Measurements from ENCODE around the gene LDB2. TPM values are rescaled to one million over a fixed set of nuclear protein-coding genes. Genes with fewer than 3 reads are reported as not detected.

LDB2 gene
- total RNA-seq, 1 donor = 18.8 TPM

DNA sequence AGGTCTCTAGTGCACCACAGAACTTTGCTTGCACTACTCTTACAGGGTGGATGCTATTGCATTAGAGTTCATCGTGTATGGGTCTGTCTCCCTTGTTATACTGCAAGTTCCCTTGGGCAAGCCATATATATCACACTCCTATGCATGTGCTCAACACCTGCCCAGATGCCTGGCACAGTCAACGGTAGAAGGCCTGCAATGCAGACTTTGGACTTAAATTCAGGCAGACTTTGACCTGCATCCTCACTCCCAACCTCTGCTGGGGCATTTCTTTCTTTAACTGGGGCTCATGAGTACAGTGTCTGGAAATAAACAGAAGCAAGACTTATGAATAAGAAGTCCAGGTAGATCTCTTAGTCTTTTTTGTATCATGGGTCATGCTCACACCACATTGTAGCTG is 148.2 kb downstream of the LDB2 start:
- H4K20me1 ChIP-seq (ENCODE audit: insufficient read depth, low read length) = no peaks in the 10 kb centered on the region
- H3K4me2 ChIP-seq (ENCODE audit: insufficient read depth, low read length) = no peak overlapping the region
- DNase-seq (ENCODE audit: insufficient read length, low spot score, missing footprints) = no peak

GRCh38 chr4:16745887-16746286 is 152.6 kb downstream of the LDB2 start:
- H4K20me1 ChIP-seq (ENCODE audit: insufficient read depth, low read length) = no peaks in the 10 kb centered on the region
- no peak overlapping the region for H3K4me2 ChIP-seq (ENCODE audit: insufficient read depth, low read length)
- peaks cover 8% of the 10 kb centered on the region for H3K4me1 ChIP-seq (ENCODE audit: insufficient read depth, low read length)
- no peaks in the 10 kb centered on the region for H3K79me2 ChIP-seq (ENCODE audit: insufficient read depth, low read length)
- H3K27ac ChIP-seq (ENCODE audit: low read depth, low read length) = no peak overlapping the region
- TF ChIP-seq, protein P1, sequence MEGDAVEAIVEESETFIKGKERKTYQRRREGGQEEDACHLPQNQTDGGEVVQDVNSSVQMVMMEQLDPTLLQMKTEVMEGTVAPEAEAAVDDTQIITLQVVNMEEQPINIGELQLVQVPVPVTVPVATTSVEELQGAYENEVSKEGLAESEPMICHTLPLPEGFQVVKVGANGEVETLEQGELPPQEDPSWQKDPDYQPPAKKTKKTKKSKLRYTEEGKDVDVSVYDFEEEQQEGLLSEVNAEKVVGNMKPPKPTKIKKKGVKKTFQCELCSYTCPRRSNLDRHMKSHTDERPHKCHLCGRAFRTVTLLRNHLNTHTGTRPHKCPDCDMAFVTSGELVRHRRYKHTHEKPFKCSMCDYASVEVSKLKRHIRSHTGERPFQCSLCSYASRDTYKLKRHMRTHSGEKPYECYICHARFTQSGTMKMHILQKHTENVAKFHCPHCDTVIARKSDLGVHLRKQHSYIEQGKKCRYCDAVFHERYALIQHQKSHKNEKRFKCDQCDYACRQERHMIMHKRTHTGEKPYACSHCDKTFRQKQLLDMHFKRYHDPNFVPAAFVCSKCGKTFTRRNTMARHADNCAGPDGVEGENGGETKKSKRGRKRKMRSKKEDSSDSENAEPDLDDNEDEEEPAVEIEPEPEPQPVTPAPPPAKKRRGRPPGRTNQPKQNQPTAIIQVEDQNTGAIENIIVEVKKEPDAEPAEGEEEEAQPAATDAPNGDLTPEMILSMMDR (IDR thresholded peaks at IDR 0.05; ENCODE audit: extremely low read depth, low read depth, low read length) = no peak
- H2AFZ ChIP-seq (ENCODE audit: low read length) = no peak overlapping the region
- peaks cover 4% of the 10 kb centered on the region for H3K36me3 ChIP-seq (ENCODE audit: insufficient read depth, low read length)
- no peak for DNase-seq (ENCODE audit: insufficient read length, low spot score, missing footprints)
- H3K4me3 ChIP-seq (ENCODE audit: insufficient read depth, low read length) = no peak overlapping the region
- H3K9me3 ChIP-seq (ENCODE audit: low read depth, low read length) = no peaks in the 10 kb centered on the region
- H3K27me3 ChIP-seq (ENCODE audit: insufficient read depth, low read length) = no peaks in the 10 kb centered on the region

More for the DNA sequence above, 148.2 kb downstream of the LDB2 start:
- Histone ChIP-seq H3K27ac (ENCODE audit: low read depth, low read length) (no peak overlapping the region), H3K4me3 (ENCODE audit: insufficient read depth, low read length) (no peak overlapping the region), H3K9me3 (ENCODE audit: low read depth, low read length) (no peaks in the 10 kb centered on the region), H3K4me1 (ENCODE audit: insufficient read depth, low read length) (peaks cover 2% of the 10 kb centered on the region), H3K27me3 (ENCODE audit: insufficient read depth, low read length) (no peaks in the 10 kb centered on the region), H3K36me3 (ENCODE audit: insufficient read depth, low read length) (peaks cover 10% of the 10 kb centered on the region), H2AFZ (ENCODE audit: low read length) (no peak overlapping the region), H3K79me2 (ENCODE audit: insufficient read depth, low read length) (no peaks in the 10 kb centered on the region)
- TF ChIP-seq, protein P1 (IDR thresholded peaks at IDR 0.05; ENCODE audit: extremely low read depth, low read depth, low read length) = no peak

DNA sequence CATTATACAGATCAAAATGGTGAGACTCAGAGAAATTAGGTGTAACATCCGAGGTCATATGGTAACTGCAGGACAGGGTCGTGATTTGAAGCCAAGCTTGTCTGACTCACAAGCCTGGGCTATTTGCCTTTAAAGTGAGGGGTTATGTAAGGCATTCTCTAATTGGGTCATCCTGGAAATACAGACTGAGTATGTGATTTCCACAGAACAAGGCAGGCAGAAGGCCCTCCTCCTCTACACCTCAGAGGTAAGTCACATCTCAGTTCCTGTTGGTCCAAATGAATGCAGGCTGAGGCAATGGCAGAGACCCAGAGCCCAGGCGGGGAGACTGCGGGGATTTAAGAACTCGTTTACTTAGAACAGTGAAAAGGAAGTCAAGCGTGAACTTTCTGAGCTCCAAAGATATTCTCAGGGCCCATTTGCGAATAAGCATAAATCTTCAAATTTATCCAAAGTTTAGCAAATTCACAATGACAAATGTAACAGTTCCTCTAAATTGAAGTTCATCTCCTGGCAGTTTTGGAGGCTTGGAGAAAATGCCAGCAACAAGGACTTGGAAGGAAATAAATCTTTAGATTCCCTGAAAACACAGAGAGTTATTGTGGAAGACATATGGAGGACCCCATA is 153.3 kb downstream of the LDB2 start:
- Histone ChIP-seq H3K4me2 (ENCODE audit: insufficient read depth, low read length) (no peak overlapping the region), H2AFZ (ENCODE audit: low read length) (no peak overlapping the region)

GRCh38 chr4:16741287-16741686 is 157.2 kb downstream of the LDB2 start:
- Histone ChIP-seq H3K4me1 (ENCODE audit: insufficient read depth, low read length) (peaks cover 8% of the 10 kb centered on the region), H3K9me3 (ENCODE audit: low read depth, low read length) (no peaks in the 10 kb centered on the region), H2AFZ (ENCODE audit: low read length) (no peak overlapping the region), H3K79me2 (ENCODE audit: insufficient read depth, low read length) (no peaks in the 10 kb centered on the region), H4K20me1 (ENCODE audit: insufficient read depth, low read length) (no peaks in the 10 kb centered on the region), H3K4me3 (ENCODE audit: insufficient read depth, low read length) (no peak overlapping the region), H3K27ac (ENCODE audit: low read depth, low read length) (no peak overlapping the region), H3K27me3 (ENCODE audit: insufficient read depth, low read length) (no peaks in the 10 kb centered on the region), H3K4me2 (ENCODE audit: insufficient read depth, low read length) (no peak overlapping the region), H3K36me3 (ENCODE audit: insufficient read depth, low read length) (no peaks in the 10 kb centered on the region)
- no peak for DNase-seq (ENCODE audit: insufficient read length, low spot score, missing footprints)
- TF ChIP-seq, protein P1 (IDR thresholded peaks at IDR 0.05; ENCODE audit: extremely low read depth, low read depth, low read length) = no peak

More for the DNA sequence above, 153.3 kb downstream of the LDB2 start:
- DNase-seq (ENCODE audit: insufficient read length, low spot score, missing footprints) = peak; percentile 87
- no peak overlapping the region for H3K27ac ChIP-seq (ENCODE audit: low read depth, low read length)
- H3K27me3 ChIP-seq (ENCODE audit: insufficient read depth, low read length) = no peaks in the 10 kb centered on the region
- no peaks in the 10 kb centered on the region for H4K20me1 ChIP-seq (ENCODE audit: insufficient read depth, low read length)
- TF ChIP-seq, protein P1 (IDR thresholded peaks at IDR 0.05; ENCODE audit: extremely low read depth, low read depth, low read length) = no peak
- peaks cover 8% of the 10 kb centered on the region for H3K4me1 ChIP-seq (ENCODE audit: insufficient read depth, low read length)
- H3K36me3 ChIP-seq (ENCODE audit: insufficient read depth, low read length) = peaks cover under 1% of the 10 kb centered on the region
- H3K79me2 ChIP-seq (ENCODE audit: insufficient read depth, low read length) = no peaks in the 10 kb centered on the region
- no peaks in the 10 kb centered on the region for H3K9me3 ChIP-seq (ENCODE audit: low read depth, low read length)
- no peak overlapping the region for H3K4me3 ChIP-seq (ENCODE audit: insufficient read depth, low read length)

Measured in osteoblast (primary cell).